ENCODE data around the gene POLR1E.

POLR1E gene

DNA sequence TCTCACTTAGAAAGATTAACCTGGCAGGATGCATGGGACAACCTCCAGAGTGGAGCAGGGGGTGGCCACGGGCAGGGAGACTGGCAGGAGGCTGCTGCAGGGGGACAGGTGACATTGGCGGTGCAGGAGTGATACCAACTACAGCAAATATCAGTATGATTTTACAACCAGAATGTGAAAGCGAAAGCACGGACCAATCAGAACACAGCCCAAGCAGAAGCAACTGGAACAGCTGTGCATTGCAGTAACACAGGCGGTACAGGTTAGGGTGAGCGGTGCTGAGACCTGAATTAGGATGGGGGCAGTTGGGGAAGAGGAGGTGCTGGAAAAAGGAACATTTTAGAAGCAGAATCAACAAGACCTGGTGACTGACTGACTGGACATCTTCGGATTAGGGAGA lies 29.3 kb downstream of the POLR1E start:
- Histone ChIP-seq H3K4me1 (ENCODE audit: control insufficient read depth, low read length) (peaks cover 9% of the 10 kb centered on the region), H3K4me2 (ENCODE audit: low read length) (no peak overlapping the region), H3K4me3 (ENCODE audit: low read length) (no peak overlapping the region), H3K79me2 (ENCODE audit: control insufficient read depth, low read length) (no peaks in the 10 kb centered on the region), H3K27me3 (ENCODE audit: control insufficient read depth, low read length) (no peaks in the 10 kb centered on the region), H3K36me3 (ENCODE audit: control insufficient read depth, low read length) (no peaks in the 10 kb centered on the region; the same call in 1 of the 2 replicates), H3K9me2 (replicated peaks; ENCODE audit: control insufficient read depth, low read length) (no peaks in the 10 kb centered on the region), H4K20me1 (ENCODE audit: control insufficient read depth, insufficient read depth, low read depth, low read length) (no peaks in the 10 kb centered on the region), H3K9me3 (ENCODE audit: control insufficient read depth, insufficient read depth, low read length) (no peaks in the 10 kb centered on the region), H3K27ac (ENCODE audit: low read depth, low read length) (no peak overlapping the region), H3F3A (ENCODE audit: control insufficient read depth, insufficient read depth) (peaks cover 7% of the 10 kb centered on the region; the same call in 1 of the 2 replicates)
- TF ChIP-seq EZH2phosphoT487 (IDR thresholded peaks at IDR 0.05; ENCODE audit: borderline replicate concordance, low read length), result no peak
- TF ChIP-seq, protein P1, sequence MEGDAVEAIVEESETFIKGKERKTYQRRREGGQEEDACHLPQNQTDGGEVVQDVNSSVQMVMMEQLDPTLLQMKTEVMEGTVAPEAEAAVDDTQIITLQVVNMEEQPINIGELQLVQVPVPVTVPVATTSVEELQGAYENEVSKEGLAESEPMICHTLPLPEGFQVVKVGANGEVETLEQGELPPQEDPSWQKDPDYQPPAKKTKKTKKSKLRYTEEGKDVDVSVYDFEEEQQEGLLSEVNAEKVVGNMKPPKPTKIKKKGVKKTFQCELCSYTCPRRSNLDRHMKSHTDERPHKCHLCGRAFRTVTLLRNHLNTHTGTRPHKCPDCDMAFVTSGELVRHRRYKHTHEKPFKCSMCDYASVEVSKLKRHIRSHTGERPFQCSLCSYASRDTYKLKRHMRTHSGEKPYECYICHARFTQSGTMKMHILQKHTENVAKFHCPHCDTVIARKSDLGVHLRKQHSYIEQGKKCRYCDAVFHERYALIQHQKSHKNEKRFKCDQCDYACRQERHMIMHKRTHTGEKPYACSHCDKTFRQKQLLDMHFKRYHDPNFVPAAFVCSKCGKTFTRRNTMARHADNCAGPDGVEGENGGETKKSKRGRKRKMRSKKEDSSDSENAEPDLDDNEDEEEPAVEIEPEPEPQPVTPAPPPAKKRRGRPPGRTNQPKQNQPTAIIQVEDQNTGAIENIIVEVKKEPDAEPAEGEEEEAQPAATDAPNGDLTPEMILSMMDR (IDR thresholded peaks at IDR 0.05; ENCODE audit: low read depth, low read length, poor library complexity, severe bottlenecking), result no peak

DNA sequence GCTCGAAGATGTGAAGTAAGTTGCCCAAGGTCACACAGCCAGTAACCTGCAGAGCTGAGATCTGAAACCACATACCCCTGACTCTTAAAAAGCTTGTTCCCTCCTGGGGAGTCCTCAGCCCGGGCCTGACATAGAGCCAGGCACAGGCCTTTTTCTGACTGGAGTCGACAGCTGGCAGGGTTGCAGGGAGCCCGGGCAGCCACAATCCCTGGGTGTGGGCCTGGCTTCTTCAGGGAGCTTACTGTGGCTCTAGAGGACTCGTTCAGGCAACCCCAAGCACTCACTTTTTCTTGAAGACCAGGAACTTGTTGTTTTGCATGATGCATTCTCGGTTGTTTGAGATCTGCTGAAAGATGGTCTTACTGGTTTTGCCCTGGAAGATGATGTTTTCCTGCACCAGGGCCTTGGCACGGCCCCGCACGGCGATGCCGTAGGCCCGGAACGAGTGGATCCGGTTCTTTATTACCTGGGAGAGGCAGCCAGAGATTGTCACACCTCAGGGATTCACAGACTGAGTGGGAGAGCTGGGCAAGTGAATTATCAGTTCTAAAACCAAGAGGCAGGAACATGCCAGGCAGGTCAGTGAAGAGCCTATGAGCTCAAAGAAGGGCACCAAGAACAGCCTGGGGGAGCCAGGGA lies 30.0 kb downstream of the POLR1E start:
- no peaks in the 10 kb centered on the region for H3K27me3 ChIP-seq (ENCODE audit: control insufficient read depth, low read length)
- H3F3A ChIP-seq (ENCODE audit: control insufficient read depth, insufficient read depth), result peaks cover under 1% of the 10 kb centered on the region; the same call in 1 of the 2 replicates
- no peaks in the 10 kb centered on the region for H3K9me2 ChIP-seq (replicated peaks; ENCODE audit: control insufficient read depth, low read length)
- peaks cover 1% of the 10 kb centered on the region; the same call in 1 of the 2 replicates for H3K36me3 ChIP-seq (ENCODE audit: control insufficient read depth, low read length)
- H3K4me1 ChIP-seq (ENCODE audit: control insufficient read depth, low read length), result peaks cover 7% of the 10 kb centered on the region
- H4K20me1 ChIP-seq (ENCODE audit: control insufficient read depth, insufficient read depth, low read depth, low read length), result no peaks in the 10 kb centered on the region
- H3K4me2 ChIP-seq (ENCODE audit: low read length), result no peak overlapping the region
- no peaks in the 10 kb centered on the region for H3K9me3 ChIP-seq (ENCODE audit: control insufficient read depth, insufficient read depth, low read length)
- H3K27ac ChIP-seq (ENCODE audit: low read depth, low read length), result no peak overlapping the region
- H3K4me3 ChIP-seq (ENCODE audit: low read length), result no peak overlapping the region
- H3K79me2 ChIP-seq (ENCODE audit: control insufficient read depth, low read length), result no peaks in the 10 kb centered on the region
- TF ChIP-seq, protein P1 (IDR thresholded peaks at IDR 0.05; ENCODE audit: low read depth, low read length, poor library complexity, severe bottlenecking), result no peak
- no peak for TF ChIP-seq EZH2phosphoT487 (IDR thresholded peaks at IDR 0.05; ENCODE audit: borderline replicate concordance, low read length)

DNA sequence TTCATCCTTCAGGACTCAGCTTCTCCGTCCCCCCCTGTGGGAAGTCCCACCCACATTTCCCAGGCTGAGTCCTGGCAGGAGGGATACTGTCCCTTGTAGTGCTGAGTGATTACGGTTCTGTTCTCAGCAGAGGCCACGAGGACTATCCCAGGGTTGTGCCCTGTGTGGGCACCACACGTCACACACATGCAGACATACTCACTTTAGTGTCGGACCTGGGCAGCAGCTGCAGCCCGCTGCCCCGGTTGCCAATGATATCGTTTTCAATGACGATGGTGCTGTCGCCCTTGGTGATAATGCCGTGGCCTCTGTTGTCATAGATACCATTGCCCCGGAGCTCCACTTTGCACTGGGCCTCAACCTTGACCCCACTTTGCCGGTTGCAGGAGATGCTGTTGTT lies 32.2 kb downstream of the POLR1E start:
- H3K4me3 ChIP-seq (ENCODE audit: low read length), result no peak overlapping the region
- no peaks in the 10 kb centered on the region for H3K9me3 ChIP-seq (ENCODE audit: control insufficient read depth, insufficient read depth, low read length)
- no peak overlapping the region for H3K4me2 ChIP-seq (ENCODE audit: low read length)
- H4K20me1 ChIP-seq (ENCODE audit: control insufficient read depth, insufficient read depth, low read depth, low read length), result no peaks in the 10 kb centered on the region
- TF ChIP-seq, protein P1 (IDR thresholded peaks at IDR 0.05; ENCODE audit: low read depth, low read length, poor library complexity, severe bottlenecking), result no peak
- TF ChIP-seq EZH2phosphoT487 (IDR thresholded peaks at IDR 0.05; ENCODE audit: borderline replicate concordance, low read length), result no peak
- H3K9me2 ChIP-seq (replicated peaks; ENCODE audit: control insufficient read depth, low read length), result no peaks in the 10 kb centered on the region
- H3K27me3 ChIP-seq (ENCODE audit: control insufficient read depth, low read length), result no peaks in the 10 kb centered on the region
- H3K36me3 ChIP-seq (ENCODE audit: control insufficient read depth, low read length), result peaks cover 9% of the 10 kb centered on the region; the same call in 1 of the 2 replicates
- H3F3A ChIP-seq (ENCODE audit: control insufficient read depth, insufficient read depth), result no peaks in the 10 kb centered on the region
- no peak overlapping the region for H3K27ac ChIP-seq (ENCODE audit: low read depth, low read length)
- H3K4me1 ChIP-seq (ENCODE audit: control insufficient read depth, low read length), result no peaks in the 10 kb centered on the region
- no peaks in the 10 kb centered on the region for H3K79me2 ChIP-seq (ENCODE audit: control insufficient read depth, low read length)
